Stimulated activated CD4-positive, alpha-beta T cell treated with anti-CD3 and anti-CD28 coated beads, Interleukin-1b, Interleukin-23, amount 100 ng/mL, for 24 hours (primary cell): ENCODE data around the gene KTI12.

ENCODE experiments used
- DNase-seq, 4 experiments: peaks; one replicate each; pipeline ENCODE4 v3.0.0-alpha.2; 2020; ENCODE audit warnings: low read depth in 4 of 4, low spot score in 1 of 4

The KTI12 gene

GRCh38 chr1:51989582-51990477, 43.8 kb downstream of the KTI12 start:
- DNase-seq, result no peak

DNA sequence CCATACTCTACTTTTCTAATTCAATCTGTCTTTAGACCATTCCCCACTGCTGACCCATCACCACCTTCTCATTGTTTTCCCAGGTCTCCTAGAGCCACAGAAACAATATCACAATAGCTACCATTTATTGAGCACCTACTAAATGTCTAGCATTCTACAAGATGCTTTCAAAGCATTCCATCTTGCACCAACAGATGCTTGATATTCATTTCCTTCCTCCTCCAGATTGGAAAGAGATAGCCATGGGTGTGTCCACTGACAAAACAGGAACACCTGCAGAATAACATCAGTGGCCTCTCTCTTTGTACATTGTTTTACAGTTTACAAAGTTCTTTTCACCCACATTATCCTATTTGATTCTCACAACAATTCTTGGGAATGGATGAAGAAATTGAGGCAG, 45.4 kb downstream of the KTI12 start:
- DNase-seq, result no peak

- DNase-seq, result no peak
These were observed 46.9 kb downstream of the KTI12 start for GRCh38 chr1:51986718-51987117.

DNA sequence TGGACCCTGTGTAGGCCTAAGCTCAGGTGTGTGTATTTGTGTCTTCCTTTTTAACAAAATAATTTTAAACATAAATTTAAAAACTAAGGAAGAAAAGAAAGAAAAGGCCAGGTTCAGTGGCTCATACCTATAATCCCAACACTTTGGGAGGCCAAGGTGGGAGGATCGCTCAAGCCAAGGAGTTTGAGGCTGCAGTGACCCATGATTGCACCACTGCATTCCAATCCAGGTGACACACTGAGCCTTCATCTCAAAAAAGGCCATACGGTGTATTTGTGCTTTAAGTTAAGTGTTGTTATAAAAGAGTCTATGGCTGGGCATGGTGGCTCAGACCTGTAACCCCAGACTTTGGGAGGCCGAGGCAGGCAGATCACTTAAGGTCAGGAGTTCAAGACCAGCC, 51.4 kb downstream of the KTI12 start:
- no peak for DNase-seq
